ENCODE measurements around the gene GPR162.

Gene GPR162

GRCh38 chr12:6843118-6843902, 21.7 kb downstream of the GPR162 start:
- no peak overlapping the region for H3K4me2 ChIP-seq (ENCODE audit: low read depth, low read length)
- H3K4me3 ChIP-seq (ENCODE audit: low read length): no peak overlapping the region
- DNase-seq: no peak
- H3K36me3 ChIP-seq (replicated peaks; ENCODE audit: insufficient read depth, low read length): no peaks in the 10 kb centered on the region
- no peaks in the 10 kb centered on the region for H3F3A ChIP-seq (ENCODE audit: insufficient read depth, low read length)
- no peaks in the 10 kb centered on the region for H4K20me1 ChIP-seq (ENCODE audit: insufficient read depth, low read length)
- no peaks in the 10 kb centered on the region for H3K9me2 ChIP-seq (replicated peaks; ENCODE audit: insufficient read depth, low read length)
- H3K4me1 ChIP-seq (ENCODE audit: low read length): peaks cover 11% of the 10 kb centered on the region
- H3K9me3 ChIP-seq (replicated peaks; ENCODE audit: insufficient read depth, low read length): no peaks in the 10 kb centered on the region
- no peak overlapping the region for H3K27ac ChIP-seq (ENCODE audit: low read length)
- H3K27me3 ChIP-seq (replicated peaks; ENCODE audit: insufficient read depth, low read length): no peaks in the 10 kb centered on the region
- H3K79me2 ChIP-seq (ENCODE audit: low read length): no peaks in the 10 kb centered on the region
- no peak overlapping the region for H3K9ac ChIP-seq (ENCODE audit: low read length)
- H2AFZ ChIP-seq (ENCODE audit: low read length): no peak overlapping the region
- TF ChIP-seq CTCF (IDR thresholded peaks at IDR 0.05; ENCODE audit: low read length): 0 out of 2 replicates have a peak, but pooled peaks have one; percentile 7
- TF ChIP-seq EZH2 (optimal IDR thresholded peaks at IDR 0.05; ENCODE audit: low read depth, low read length): no peak

GRCh38 chr12:6845395-6845794, 23.8 kb downstream of the GPR162 start:
- no peak overlapping the region for H3K4me2 ChIP-seq (ENCODE audit: low read depth, low read length)
- no peak for TF ChIP-seq EZH2phosphoT487 (IDR thresholded peaks at IDR 0.05; ENCODE audit: low read length)
- no peak for TF ChIP-seq EZH2 (optimal IDR thresholded peaks at IDR 0.05; ENCODE audit: low read depth, low read length)

GRCh38 chr12:6846316-6846869, 24.8 kb downstream of the GPR162 start:
- H3K27me3 ChIP-seq (replicated peaks; ENCODE audit: insufficient read depth, low read length): no peaks in the 10 kb centered on the region
- no peak overlapping the region for H3K27ac ChIP-seq (ENCODE audit: low read length)
- no peak overlapping the region for H2AFZ ChIP-seq (ENCODE audit: low read length)
- peaks cover 24% of the 10 kb centered on the region for H3K79me2 ChIP-seq (ENCODE audit: low read length)
- H3K9me2 ChIP-seq (replicated peaks; ENCODE audit: insufficient read depth, low read length): no peaks in the 10 kb centered on the region
- H3K9me3 ChIP-seq (replicated peaks; ENCODE audit: insufficient read depth, low read length): no peaks in the 10 kb centered on the region
- H3F3A ChIP-seq (ENCODE audit: insufficient read depth, low read length): peaks cover 2% of the 10 kb centered on the region; the same call in 1 of the 2 replicates
- H4K20me1 ChIP-seq (ENCODE audit: insufficient read depth, low read length): no peaks in the 10 kb centered on the region
- H3K36me3 ChIP-seq (replicated peaks; ENCODE audit: insufficient read depth, low read length): no peaks in the 10 kb centered on the region
- no peak overlapping the region for H3K9ac ChIP-seq (ENCODE audit: low read length)
- peaks cover 16% of the 10 kb centered on the region for H3K4me1 ChIP-seq (ENCODE audit: low read length)
- no peak overlapping the region for H3K4me2 ChIP-seq (ENCODE audit: low read depth, low read length)
- DNase-seq: no peak
- TF ChIP-seq CTCF (IDR thresholded peaks at IDR 0.05; ENCODE audit: low read length) (no peak), EZH2phosphoT487 (IDR thresholded peaks at IDR 0.05; ENCODE audit: low read length) (no peak), EZH2 (optimal IDR thresholded peaks at IDR 0.05; ENCODE audit: low read depth, low read length) (no peak)
- H3K4me3 ChIP-seq (ENCODE audit: low read length): no peak overlapping the region

More at GRCh38 chr12:6845395-6845794, 23.8 kb downstream of the GPR162 start:
- H3K9me2 ChIP-seq (replicated peaks; ENCODE audit: insufficient read depth, low read length): no peaks in the 10 kb centered on the region
- H3K9me3 ChIP-seq (replicated peaks; ENCODE audit: insufficient read depth, low read length): no peaks in the 10 kb centered on the region
- no peaks in the 10 kb centered on the region for H3K27me3 ChIP-seq (replicated peaks; ENCODE audit: insufficient read depth, low read length)
- H3K27ac ChIP-seq (ENCODE audit: low read length): no peak overlapping the region
- H3K36me3 ChIP-seq (replicated peaks; ENCODE audit: insufficient read depth, low read length): no peaks in the 10 kb centered on the region
- no peak overlapping the region for H2AFZ ChIP-seq (ENCODE audit: low read length)
- H3K79me2 ChIP-seq (ENCODE audit: low read length): peaks cover 17% of the 10 kb centered on the region
- H4K20me1 ChIP-seq (ENCODE audit: insufficient read depth, low read length): no peaks in the 10 kb centered on the region
- H3K4me1 ChIP-seq (ENCODE audit: low read length): peaks cover 15% of the 10 kb centered on the region
- H3F3A ChIP-seq (ENCODE audit: insufficient read depth, low read length): no peaks in the 10 kb centered on the region
- no peak for DNase-seq
- no peak overlapping the region for H3K9ac ChIP-seq (ENCODE audit: low read length)
- H3K4me3 ChIP-seq (ENCODE audit: low read length): no peak overlapping the region

- Histone ChIP-seq H3K27ac (ENCODE audit: low read length) (no peak overlapping the region), H3K4me2 (ENCODE audit: low read depth, low read length) (no peak overlapping the region), H3K4me1 (ENCODE audit: low read length) (peaks cover 16% of the 10 kb centered on the region), H4K20me1 (ENCODE audit: insufficient read depth, low read length) (no peaks in the 10 kb centered on the region), H3K79me2 (ENCODE audit: low read length) (peaks cover 24% of the 10 kb centered on the region), H2AFZ (ENCODE audit: low read length) (no peak overlapping the region), H3K9me2 (replicated peaks; ENCODE audit: insufficient read depth, low read length) (no peaks in the 10 kb centered on the region), H3K9ac (ENCODE audit: low read length) (no peak overlapping the region), H3K9me3 (replicated peaks; ENCODE audit: insufficient read depth, low read length) (no peaks in the 10 kb centered on the region), H3K36me3 (replicated peaks; ENCODE audit: insufficient read depth, low read length) (no peaks in the 10 kb centered on the region), H3K27me3 (replicated peaks; ENCODE audit: insufficient read depth, low read length) (no peaks in the 10 kb centered on the region), H3F3A (ENCODE audit: insufficient read depth, low read length) (peaks cover 6% of the 10 kb centered on the region; the same call in 1 of the 2 replicates), H3K4me3 (ENCODE audit: low read length) (no peak overlapping the region)
- DNase-seq: no peak
- no peak for TF ChIP-seq CTCF (IDR thresholded peaks at IDR 0.05; ENCODE audit: low read length)
- TF ChIP-seq EZH2 (optimal IDR thresholded peaks at IDR 0.05; ENCODE audit: low read depth, low read length): no peak
- TF ChIP-seq EZH2phosphoT487 (IDR thresholded peaks at IDR 0.05; ENCODE audit: low read length): no peak
Measured at GRCh38 chr12:6847676-6848075, 26.1 kb downstream of the GPR162 start.

Data from MM.1S (cell line).